ENCODE measurements around the gene ENPP1. TPM values are rescaled to one million over a fixed set of nuclear protein-coding genes. Genes with fewer than 3 reads are reported as not detected.

Gene ENPP1
- polyA plus RNA-seq, 1 of the 3 experiments (the other 2 are of a cell fraction) = not detected

GRCh38 chr6:131910956-131911355 is 103.1 kb downstream of the ENPP1 start:
- no peak overlapping the region for H3K27ac ChIP-seq (ENCODE audit: low read depth in 2 of 2, low read length in 1 of 2)
- 6% methylated on average over 4 of the region's 4 CpGs for WGBS (ENCODE audit: low lambda C conversion rate)
- POLR2A ChIA-PET = no interaction called here
- H4K20me1 ChIP-seq (ENCODE audit: insufficient read depth) = no peaks in the 10 kb centered on the region
- H3K4me3 ChIP-seq (ENCODE audit: low read depth in 2 of 2, low read length in 1 of 2) = no peak overlapping the region
- H2AFZ ChIP-seq (ENCODE audit: low read depth) = no peak overlapping the region
- no peak overlapping the region for H3K4me2 ChIP-seq
- no peaks in the 10 kb centered on the region for H3K9me3 ChIP-seq
- peaks cover 4% of the 10 kb centered on the region for H3F3A ChIP-seq (replicated peaks; ENCODE audit: insufficient read depth)
- H3K9me2 ChIP-seq = no peaks in the 10 kb centered on the region
- H3K27me3 ChIP-seq (ENCODE audit: insufficient read depth) = peaks cover 51% of the 10 kb centered on the region
- TF ChIP-seq FOSL2 (IDR thresholded peaks at IDR 0.05; ENCODE audit: borderline replicate concordance, low read depth) (no peak), USF1 (IDR thresholded peaks at IDR 0.05; ENCODE audit: borderline replicate concordance, low read depth) (no peak), SMC3 (IDR thresholded peaks at IDR 0.05; ENCODE audit: low read depth, low read length) (no peak), TEAD4 (IDR thresholded peaks at IDR 0.05; ENCODE audit: borderline replicate concordance, insufficient read depth) (no peak), IRF3 (IDR thresholded peaks at IDR 0.05; ENCODE audit: low read depth, low read length) (no peak), JUND (IDR thresholded peaks at IDR 0.05) (no peak), ELF1 (IDR thresholded peaks at IDR 0.05) (no peak), YY1 (IDR thresholded peaks at IDR 0.05; ENCODE audit: low read depth) (no peak), NFIC (IDR thresholded peaks at IDR 0.05; ENCODE audit: borderline replicate concordance) (no peak), MAX (IDR thresholded peaks at IDR 0.05; ENCODE audit: low read depth) (no peak), POLR2AphosphoS5 (IDR thresholded peaks at IDR 0.05; ENCODE audit: low read depth, low read length) (no peak), GABPA (IDR thresholded peaks at IDR 0.05; ENCODE audit: low read depth) (no peak), GATA2 (CRISPR knock-in tag; IDR thresholded peaks at IDR 0.05) (no peak), RXRA (IDR thresholded peaks at IDR 0.05; ENCODE audit: borderline replicate concordance, low read depth) (no peak), CTCF (IDR thresholded peaks at IDR 0.05) (no peak), EP300 (IDR thresholded peaks at IDR 0.05; ENCODE audit: borderline replicate concordance in 1 of 2, low read depth in 1 of 2, low read length in 1 of 2) (no peak), EZH2phosphoT487 (IDR thresholded peaks at IDR 0.05; ENCODE audit: borderline replicate concordance, low read depth) (no peak), USF2 (IDR thresholded peaks at IDR 0.05; ENCODE audit: borderline replicate concordance, low read depth, low read length) (no peak), ZBTB33 (IDR thresholded peaks at IDR 0.05; ENCODE audit: borderline replicate concordance, low read depth) (no peak), REST (IDR thresholded peaks at IDR 0.05; ENCODE audit: low read depth, low read length) (no peak)
- H3K9ac ChIP-seq = no peak overlapping the region
- H3K36me3 ChIP-seq (replicated peaks in 1 of 2; ENCODE audit: control insufficient read depth in 1 of 2, insufficient read depth in 2 of 2, low read length in 1 of 2) = no peaks in the 10 kb centered on the region
- CTCF ChIA-PET = interaction anchor here (0.9 to 2.7 kb wide), 3 partner anchors 14 to 216 kb away, joined by 5 to 21 read pairs (median 11); no protein-coding TSS in a partner anchor
- no peak for DNase-seq
- no peaks in the 10 kb centered on the region for H3K79me2 ChIP-seq (ENCODE audit: insufficient read depth)
- no peaks in the 10 kb centered on the region for H3K4me1 ChIP-seq (ENCODE audit: control insufficient read depth in 1 of 2, insufficient read depth in 2 of 2, low read depth in 1 of 2, low read length in 1 of 2)

Data from SK-N-SH (cell line).